ENCODE measurements around the gene MAPRE3. TPM values are rescaled to one million over a fixed set of nuclear protein-coding genes. Genes with fewer than 3 reads are reported as not detected.

Gene MAPRE3
- total and polyA plus RNA-seq, 9 of the 15 experiments (the other 6 are each of a cell fraction or from before 2014, with no cell fraction given): 0.70 to 43.2 (median 12.6) TPM

GRCh38 chr2:26974352-26974751, 3.9 kb downstream of the MAPRE3 start (continued):
- TF ChIP-seq ZMIZ1 (IDR thresholded peaks at IDR 0.05; ENCODE audit: low read depth in 2 of 2, low read length in 2 of 2) (peak in 1 of 2 experiments; percentile 67; a peak in 1 of 4 replicates), SMAD3 (CRISPR knock-in tag; conservative IDR thresholded peaks at IDR 0.05) (0 out of 2 replicates have a peak, but pooled peaks have one; percentile 6), RNF2 (IDR thresholded peaks at IDR 0.05) (0 out of 2 replicates have a peak, but pooled peaks have one; percentile 26), MNT (conservative IDR thresholded peaks at IDR 0.05) (peak in 1 of 2 experiments; percentile 44; a peak in 2 of 4 replicates), NBN (IDR thresholded peaks at IDR 0.05; ENCODE audit: low read depth) (peak; percentile 34; the same call in 1 of the 2 replicates), NELFE (IDR thresholded peaks at IDR 0.05; ENCODE audit: insufficient read depth, insufficient read length) (no peak), SMARCE1 (IDR thresholded peaks at IDR 0.05) (peak; percentile 68), HDAC1 (IDR thresholded peaks at IDR 0.05) (peak in 1 of 2 experiments; percentile 33; a peak in 2 of 4 replicates), SMARCA4 (IDR thresholded peaks at IDR 0.05) (peak; percentile 88), CC2D1A (IDR thresholded peaks at IDR 0.05) (no peak), IRF9 (tag; IDR thresholded peaks at IDR 0.05) (no peak), POLR2AphosphoS5 (IDR thresholded peaks at IDR 0.05; ENCODE audit: control insufficient read depth, insufficient read depth, low read depth, low read length) (peak; percentile 93), PML (IDR thresholded peaks at IDR 0.05; ENCODE audit: low read length) (peak; percentile 78), VEZF1 (CRISPR knock-in tag; IDR thresholded peaks at IDR 0.05) (peak; percentile 36), MYNN (IDR thresholded peaks at IDR 0.05) (0 out of 2 replicates have a peak, but pooled peaks have one; percentile 43), MYNN (CRISPR knock-in tag; IDR thresholded peaks at IDR 0.05) (no peak), ZFP36 (IDR thresholded peaks at IDR 0.05; ENCODE audit: low read depth, low read length, partially characterized antibody) (no peak), BHLHE40 (IDR thresholded peaks at IDR 0.05; ENCODE audit: low read length) (peak; percentile 77), TCF3 (CRISPR knock-in tag; IDR thresholded peaks at IDR 0.05) (peak; percentile 94), CXXC5 (CRISPR knock-in tag; IDR thresholded peaks at IDR 0.05) (peak; percentile 74), RAD21 (CRISPR knock-in tag; conservative IDR thresholded peaks at IDR 0.05 in 1 of 2, IDR thresholded peaks at IDR 0.05 in 1 of 2) (0 out of 4 replicates have a peak, but pooled peaks of 1 of the 2 experiments have one; percentile 8), GATA2 (CRISPR knock-in tag; IDR thresholded peaks at IDR 0.05) (peak; percentile 90), ELF1 (tag; IDR thresholded peaks at IDR 0.05) (0 out of 2 replicates have a peak, but pooled peaks have one; percentile 38)

All from K562 (cell line).